HG02884 (cell line): ENCODE data around the gene POLK.
"Not testable (repeated sequence)": the region's sequence is repeated elsewhere in the genome, so short reads cannot be mapped to it uniquely, and the experiment has no call there.

Experiments used
- ATAC-seq: cut with Tn5 transposase; IDR thresholded peaks from one replicate; pipeline ENCODE4 v1.9.1; 2021; ENCODE audit warnings: mild to moderate bottlenecking, moderate library complexity; ENCODE audit not compliant: unreplicated experiment

The POLK gene

GRCh38 chr5:75511435-75512382, at the start of gene POLK, which contains the start of gene CERT1:
Gene POLK, plus strand, starts transcription at chr5:75511891.
Gene CERT1, minus strand, starts transcription at chr5:75511629. Its CDS starts 422 bp downstream, at chr5:75511207.
- ATAC-seq: peak; percentile 73

- no peak for ATAC-seq
These were observed 48.0 kb upstream of the POLK start for GRCh38 chr5:75463726-75464125.

- ATAC-seq: no peak
These were observed 46.2 kb upstream of the POLK start for GRCh38 chr5:75465480-75465879.

- ATAC-seq: no peak
These were observed 45.5 kb upstream of the POLK start for GRCh38 chr5:75466006-75466716.

GRCh38 chr5:75468593-75468992, 43.1 kb upstream of the POLK start:
- ATAC-seq: no peak

GRCh38 chr5:75469017-75469416, 42.7 kb upstream of the POLK start:
- ATAC-seq: no peak

GRCh38 chr5:75471193-75471592, 40.5 kb upstream of the POLK start:
- ATAC-seq: no peak

GRCh38 chr5:75472973-75473372, 38.7 kb upstream of the POLK start:
- ATAC-seq: no peak

- no peak for ATAC-seq
These were observed 38.2 kb upstream of the POLK start for GRCh38 chr5:75473463-75473862.

- ATAC-seq: no peak
These were observed 36.3 kb upstream of the POLK start for GRCh38 chr5:75475364-75475763.

- ATAC-seq: no peak
These were observed 30.7 kb upstream of the POLK start for GRCh38 chr5:75481024-75481423.

- no peak for ATAC-seq
These were observed 29.2 kb upstream of the POLK start for GRCh38 chr5:75482482-75482881.

GRCh38 chr5:75484605-75485004, 27.1 kb upstream of the POLK start:
- no peak for ATAC-seq

- not testable (repeated sequence) for ATAC-seq
These were observed 21.8 kb upstream of the POLK start for GRCh38 chr5:75489847-75490246.

GRCh38 chr5:75491621-75492020, 20.1 kb upstream of the POLK start:
- no peak for ATAC-seq

- ATAC-seq: no peak
These were observed 15.7 kb upstream of the POLK start for GRCh38 chr5:75496026-75496425.

GRCh38 chr5:75498208-75498777, 13.4 kb upstream of the POLK start:
- ATAC-seq: no peak

GRCh38 chr5:75498875-75499274, 12.8 kb upstream of the POLK start:
- ATAC-seq: not testable (repeated sequence)

GRCh38 chr5:75505112-75505511, 6.6 kb upstream of the POLK start:
- ATAC-seq: not testable (repeated sequence)

GRCh38 chr5:75507841-75508240, 3.9 kb upstream of the POLK start:
- no peak for ATAC-seq

GRCh38 chr5:75509546-75509945, 2.1 kb upstream of the POLK start:
- no peak for ATAC-seq

GRCh38 chr5:75509956-75510355, 1.7 kb upstream of the POLK start:
- ATAC-seq: no peak
